HEK293T (cell line): Measurements from ENCODE around the gene MAML2.

Experiments
- CTCF ChIA-PET: fragments of 350-600 bp; formaldehyde crosslinking; extraction: SDS; loops from one replicate; lab custom pipeline; 2021; ENCODE audit warnings: antibody characterized with exemption, inconsistent platforms; lab: Yijun Ruan, JAX
- POLR2A ChIA-PET: fragments of 350-600 bp; formaldehyde crosslinking; extraction: SDS; loops from one replicate; lab custom pipeline; 2020; ENCODE audit warnings: antibody characterized with exemption, inconsistent platforms; lab: Yijun Ruan, JAX
- DNase-seq: peaks from one replicate; pipeline ENCODE4 v3.0.0; 2012; ENCODE audit warnings: mixed read lengths; ENCODE audit errors: extremely low spot score
- ARNT ChIP-seq: fragments of 450-650 bp; IDR thresholded peaks from 2 replicates; pipeline ENCODE4 v1.6.1; 2017; ENCODE audit warnings: mild to moderate bottlenecking
- BHLHE40 ChIP-seq: fragments of 450-650 bp; IDR thresholded peaks from 2 replicates; pipeline ENCODE4 v1.6.1; 2016; ENCODE audit warnings: mild to moderate bottlenecking, moderate library complexity, borderline replicate concordance
- CTBP1 ChIP-seq: fragments of 450-650 bp; IDR thresholded peaks from 2 replicates; pipeline ENCODE4 v1.6.1; 2016; ENCODE audit warnings: borderline replicate concordance
- ELF4 ChIP-seq: fragments of 450-650 bp; IDR thresholded peaks from 2 replicates; pipeline ENCODE4 v1.6.1; 2017; ENCODE audit warnings: antibody characterized with exemption
- FOXA1 ChIP-seq: fragments of 450-650 bp; IDR thresholded peaks from 2 replicates; pipeline ENCODE4 v1.6.1; 2016; ENCODE audit warnings: mild to moderate bottlenecking
- FOXK2 ChIP-seq: fragments of 450-650 bp; IDR thresholded peaks from 2 replicates; pipeline ENCODE4 v1.6.1; 2016; ENCODE audit warnings: mild to moderate bottlenecking
- FOXM1 ChIP-seq: fragments of 450-650 bp; IDR thresholded peaks from 2 replicates; pipeline ENCODE4 v1.6.1; 2017; ENCODE audit warnings: mild to moderate bottlenecking, borderline replicate concordance
- HDGF ChIP-seq: fragments of 450-650 bp; IDR thresholded peaks from 2 replicates; pipeline ENCODE4 v1.6.1; 2017; ENCODE audit warnings: antibody characterized with exemption, borderline replicate concordance
- L3MBTL2 ChIP-seq: fragments of 450-650 bp; conservative IDR thresholded peaks from 2 replicates; pipeline ENCODE4 v1.6.1; 2016; ENCODE audit warnings: mild to moderate bottlenecking
- LEF1 ChIP-seq: fragments of 450-650 bp; IDR thresholded peaks from 2 replicates; pipeline ENCODE4 v1.6.1; 2017; ENCODE audit warnings: mild to moderate bottlenecking, borderline replicate concordance
- NFRKB ChIP-seq: fragments of 450-650 bp; IDR thresholded peaks from 2 replicates; pipeline ENCODE4 v1.6.1; 2016; ENCODE audit warnings: mild to moderate bottlenecking, moderate library complexity
- PKNOX1 ChIP-seq: fragments of 450-650 bp; IDR thresholded peaks from 2 replicates; pipeline ENCODE4 v1.6.1; 2016
- SP1 ChIP-seq: fragments of 450-650 bp; IDR thresholded peaks from 2 replicates; pipeline ENCODE4 v1.6.1; 2017
- SUZ12 ChIP-seq: fragments of 450-650 bp; IDR thresholded peaks from 2 replicates; pipeline ENCODE4 v1.6.1; 2016; ENCODE audit warnings: mild to moderate bottlenecking
- TARDBP ChIP-seq: fragments of 450-650 bp; IDR thresholded peaks from 2 replicates; pipeline ENCODE4 v1.6.1; 2016
- ZNF384 ChIP-seq: fragments of 450-650 bp; IDR thresholded peaks from 2 replicates; pipeline ENCODE4 v1.6.1; 2016

The MAML2 gene

GRCh38 chr11:96124155-96124554 is 218.8 kb downstream of the MAML2 start:
- ChIA-PET CTCF (interaction anchor here (0.5 kb wide), 1 partner anchor 269 kb away, joined by 3 read pairs; no protein-coding TSS in a partner anchor), POLR2A (no interaction called here)
- DNase-seq = no peak
- TF ChIP-seq PKNOX1 (no peak), TARDBP (no peak), FOXM1 (no peak)

- DNase-seq = no peak
- ChIA-PET CTCF (interaction anchor here (0.5 to 1.8 kb wide), 3 partner anchors 16 to 287 kb away, joined by 3 to 4 read pairs (median 3); no protein-coding TSS in a partner anchor), POLR2A (no interaction called here)
- TF ChIP-seq ZNF384 (no peak), TARDBP (no peak), SP1 (no peak), FOXM1 (no peak), ELF4 (no peak), HDGF (no peak), CTBP1 (no peak), FOXA1 (no peak), ARNT (no peak), FOXK2 (no peak), LEF1 (no peak), BHLHE40 (no peak), L3MBTL2 (no peak), PKNOX1 (no peak), SUZ12 (no peak), NFRKB (no peak)
Measured at GRCh38 chr11:96123301-96123700, 219.7 kb downstream of the MAML2 start.

GRCh38 chr11:96122601-96123074 is 220.4 kb downstream of the MAML2 start:
- DNase-seq = no peak
- ChIA-PET CTCF (interaction anchor here (1.8 kb wide), 1 partner anchor 287 kb away, joined by 4 read pairs; no protein-coding TSS in a partner anchor), POLR2A (no interaction called here)
- TF ChIP-seq FOXM1 (no peak), TARDBP (no peak), BHLHE40 (no peak), CTBP1 (no peak), L3MBTL2 (no peak), ARNT (no peak), ZNF384 (no peak), FOXA1 (no peak), FOXK2 (no peak), SUZ12 (no peak), LEF1 (no peak), PKNOX1 (no peak), ELF4 (no peak), HDGF (no peak), SP1 (no peak), NFRKB (no peak)

GRCh38 chr11:96119211-96119610 is 223.8 kb downstream of the MAML2 start:
- CTCF ChIA-PET = no interaction called here
- TF ChIP-seq TARDBP (no peak), PKNOX1 (no peak), LEF1 (no peak), SUZ12 (no peak)
- DNase-seq = no peak
- POLR2A ChIA-PET = no interaction called here

- ChIA-PET CTCF (interaction anchor here (0.6 kb wide), 1 partner anchor 72 kb away, joined by 3 read pairs; no protein-coding TSS in a partner anchor), POLR2A (no interaction called here)
- TF ChIP-seq NFRKB (no peak), PKNOX1 (no peak), ELF4 (no peak), L3MBTL2 (no peak), ZNF384 (no peak), CTBP1 (no peak), TARDBP (no peak), BHLHE40 (no peak), FOXK2 (no peak), HDGF (no peak), SUZ12 (no peak), ARNT (no peak), FOXM1 (no peak), FOXA1 (no peak), SP1 (no peak), LEF1 (no peak)
- no peak for DNase-seq
Measured at GRCh38 chr11:96116376-96116775, 226.6 kb downstream of the MAML2 start.
